ENCODE measurements around the gene ATP2C2.

- TF ChIP-seq POLR2AphosphoS5 (IDR thresholded peaks at IDR 0.05; ENCODE audit: low read depth) (no peak), CTCF (IDR thresholded peaks at IDR 0.05; ENCODE audit: insufficient read depth, low read length) (no peak)
Observed at GRCh38 chr16:84454611-84455010, 86.3 kb downstream of the ATP2C2 start.

Measured in HL-60 (cell line).